Right cardiac atrium (tissue), 5 donors: ENCODE results near the gene MEF2D. TPM values are rescaled to one million over a fixed set of nuclear protein-coding genes. Genes with fewer than 3 reads are reported as not detected.
A peak's percentile ranks its signal among the peaks of the same experiment; 100 is the strongest.

Source experiments
- ATAC-seq, 2 donors: fragments of 200-7000 bp; cut with Tn5 transposase; one replicate each; pipeline versions ENCODE4 v1.8.0 to v1.9.1; 2020; ENCODE audit warnings: moderate library complexity in 2 of 2, mild to moderate bottlenecking in 1 of 2
- DNase-seq, 3 donors: peaks; one replicate each; pipeline ENCODE4 v3.0.0-alpha.2; 2020
- H3K27ac ChIP-seq: one replicate; pipeline ENCODE4 v1.5.1; 2013; ENCODE audit warnings: mild to moderate bottlenecking, low read length, control low read depth, moderate library complexity
- H3K27me3 ChIP-seq: one replicate; pipeline ENCODE4 v1.6.1; 2013; ENCODE audit not compliant: control insufficient read depth, insufficient read depth
- H3K4me1 ChIP-seq: one replicate; pipeline ENCODE4 v1.6.1; 2013; ENCODE audit warnings: low read length; ENCODE audit not compliant: control insufficient read depth, insufficient read depth
- H3K4me3 ChIP-seq: one replicate; pipeline ENCODE4 v1.5.1; 2013; ENCODE audit warnings: low read length, control low read depth
- H3K9me3 ChIP-seq: one replicate; pipeline ENCODE4 v1.6.1; 2013; ENCODE audit warnings: low read length; ENCODE audit not compliant: control insufficient read depth
- WGBS: extraction: QIAGEN DNeasy Blood & Tissue Kit; methylation state at CpG from one replicate; pipeline ENCODE4 v1.1.7; 2013; 5-methylcytosine and 5-hydroxymethylcytosine counted together
- intact Hi-C, 4 donors: fragments of 100-400 bp; cut with DNase I; formaldehyde crosslinking; loops; one replicate each; pipeline versions ENCODE4 v1.11.0 to v1.14.0; 2022 to 2023
- polyA plus RNA-seq: library from polyadenylated mRNA; stranded (reverse); fragments of 200-250 nt; gene quantifications from one replicate; pipeline ENCODE4 v1.2.3, GENCODE V29; 2013
- total RNA-seq, 4 donors: library from RNA; stranded (reverse); fragmentation: NEBNext Ultra II Directional; extraction: Animal tissue kit (Norgen Biotek cat#: 25700); gene quantifications; one replicate each; pipeline ENCODE4 v1.2.1, GENCODE V29; 2021
- donor health status: healthy with polysubstance abuse.
- donor health status: DM: no; HTN: yes; CAD: no.
- donor health status: DM: no; HTN: no; CAD: no.
- donor health status: DM: no; HTN: yes; CAD: no; lungs with severe emphysema.
- donor health status: DM: yes; HTN: yes; CAD: no.

Gene MEF2D
- total and polyA plus RNA-seq, 5 donors = 53.0 to 99.2 (median 89.1) TPM

GRCh38 chr1:156422602-156423091 is 77.9 kb downstream of the MEF2D start:
- Histone ChIP-seq H3K9me3 (no peaks in the 10 kb centered on the region), H3K27ac (no peak overlapping the region), H3K4me3 (no peak overlapping the region), H3K27me3 (no peaks in the 10 kb centered on the region), H3K4me1 (peaks cover 3% of the 10 kb centered on the region)
- ATAC-seq = no peak
- 31% methylated on average over 15 of the region's 15 CpGs for WGBS
- no peak for DNase-seq
- intact Hi-C loops = no loop called here

GRCh38 chr1:156421939-156422601 is 78.5 kb downstream of the MEF2D start:
- no peaks in the 10 kb centered on the region for H3K27me3 ChIP-seq

GRCh38 chr1:156421062-156421938 is 79.3 kb downstream of the MEF2D start:
- DNase-seq = peak; percentile 84 to 90 (median 88)
- H3K27ac ChIP-seq = no peak overlapping the region
- H3K27me3 ChIP-seq = no peaks in the 10 kb centered on the region
- intact Hi-C loops = no loop called here
- peak overlapping the region; percentile 32 for H3K4me3 ChIP-seq
- WGBS = 2% methylated on average over 69 of the region's 69 CpGs
- H3K9me3 ChIP-seq = no peaks in the 10 kb centered on the region
- ATAC-seq = peak; percentile 93 to 95
- peaks cover 3% of the 10 kb centered on the region for H3K4me1 ChIP-seq

More at GRCh38 chr1:156421939-156422601, 78.5 kb downstream of the MEF2D start:
- Histone ChIP-seq H3K4me1 (peaks cover 3% of the 10 kb centered on the region), H3K4me3 (peak overlapping the region; percentile 32), H3K27ac (no peak overlapping the region), H3K9me3 (no peaks in the 10 kb centered on the region)
- DNase-seq (no peak), ATAC-seq (no peak)
- 24% methylated on average over 12 of the region's 12 CpGs for WGBS
- intact Hi-C loops = no loop called here

GRCh38 chr1:156420205-156421061 is 80.1 kb downstream of the MEF2D start:
- Histone ChIP-seq H3K4me1 (peaks cover 3% of the 10 kb centered on the region), H3K27me3 (no peaks in the 10 kb centered on the region), H3K27ac (no peak overlapping the region), H3K4me3 (peak overlapping the region; percentile 9), H3K9me3 (no peaks in the 10 kb centered on the region)
- peak in 1 of 3 donors; percentile 60 for DNase-seq
- 5% methylated on average over 69 of the region's 69 CpGs for WGBS
- intact Hi-C loops = no loop called here
- peak in 1 of 2 donors; percentile 23 for ATAC-seq

GRCh38 chr1:156419854-156420204 is 80.7 kb downstream of the MEF2D start:
- WGBS = 33% methylated on average over 5 of the region's 5 CpGs
- no peak for ATAC-seq
- intact Hi-C loops = no loop called here
- H3K27me3 ChIP-seq = no peaks in the 10 kb centered on the region
- no peak overlapping the region for H3K27ac ChIP-seq
- H3K9me3 ChIP-seq = no peaks in the 10 kb centered on the region
- peaks cover 3% of the 10 kb centered on the region for H3K4me1 ChIP-seq
- H3K4me3 ChIP-seq = peak overlapping the region; percentile 9
- DNase-seq = no peak

GRCh38 chr1:156418416-156419070 is 82.0 kb downstream of the MEF2D start:
- intact Hi-C loops = no loop called here
- ATAC-seq = no peak
- Histone ChIP-seq H3K4me1 (peaks cover 3% of the 10 kb centered on the region), H3K27ac (no peak overlapping the region), H3K9me3 (no peaks in the 10 kb centered on the region), H3K27me3 (no peaks in the 10 kb centered on the region), H3K4me3 (no peak overlapping the region)
- WGBS = 84% methylated on average over 12 of the region's 12 CpGs
- DNase-seq = no peak

GRCh38 chr1:156417401-156418020 is 83.1 kb downstream of the MEF2D start:
- Histone ChIP-seq H3K9me3 (no peaks in the 10 kb centered on the region), H3K27me3 (no peaks in the 10 kb centered on the region), H3K27ac (no peak overlapping the region), H3K4me3 (no peak overlapping the region), H3K4me1 (peaks cover 3% of the 10 kb centered on the region)
- 81% methylated on average over 6 of the region's 6 CpGs for WGBS
- DNase-seq (no peak), ATAC-seq (no peak)
- intact Hi-C loops = no loop called here

- ATAC-seq (no peak), DNase-seq (no peak)
- H3K4me1 ChIP-seq = peaks cover 3% of the 10 kb centered on the region
- H3K9me3 ChIP-seq = no peaks in the 10 kb centered on the region
- H3K27me3 ChIP-seq = no peaks in the 10 kb centered on the region
- no peak overlapping the region for H3K27ac ChIP-seq
- intact Hi-C loops = no loop called here
- H3K4me3 ChIP-seq = no peak overlapping the region
- WGBS = 31% methylated on average over 1 of the region's 1 CpG
These were observed 83.6 kb downstream of the MEF2D start for GRCh38 chr1:156416993-156417392.

GRCh38 chr1:156414461-156415064 is 86.0 kb downstream of the MEF2D start:
- H3K9me3 ChIP-seq = no peaks in the 10 kb centered on the region
- DNase-seq (no peak), ATAC-seq (no peak)
- 16% methylated on average over 8 of the region's 8 CpGs for WGBS
- H3K4me3 ChIP-seq = no peak overlapping the region
- no peaks in the 10 kb centered on the region for H3K27me3 ChIP-seq
- no peaks in the 10 kb centered on the region for H3K4me1 ChIP-seq
- no peak overlapping the region for H3K27ac ChIP-seq
- intact Hi-C loops = no loop called here
